Lower lobe of right lung (tissue), 2 donors: Measurements from ENCODE around the gene PRKG1. TPM values are rescaled to one million over a fixed set of nuclear protein-coding genes. Genes with fewer than 3 reads are reported as not detected.
A peak's percentile ranks its signal among the peaks of the same experiment; 100 is the strongest.

ENCODE experiments used
- ATAC-seq, 2 donors: fragments of 200-7000 bp; cut with Tn5 transposase; one replicate each; pipeline ENCODE4 v1.9.1; 2020 to 2022; ENCODE audit warnings: mild to moderate bottlenecking in 2 of 2, moderate library complexity in 2 of 2
- DNase-seq: peaks from one replicate; pipeline ENCODE4 v3.0.0-alpha.2; 2020
- H3K27ac ChIP-seq: fragments of 200-600 bp; one replicate; pipeline ENCODE4 v1.8.0; 2022
- H3K27me3 ChIP-seq: fragments of 200-600 bp; one replicate; pipeline ENCODE4 v1.8.0; 2022; ENCODE audit warnings: low read depth
- H3K36me3 ChIP-seq: fragments of 200-600 bp; one replicate; pipeline ENCODE4 v1.8.0; 2022; ENCODE audit warnings: mild to moderate bottlenecking
- H3K4me1 ChIP-seq: fragments of 200-600 bp; one replicate; pipeline ENCODE4 v1.8.0; 2022
- H3K4me3 ChIP-seq: fragments of 200-600 bp; one replicate; pipeline ENCODE4 v1.8.0; 2022; ENCODE audit warnings: mild to moderate bottlenecking
- H3K9me3 ChIP-seq: fragments of 200-600 bp; one replicate; pipeline ENCODE4 v1.8.0; 2022
- CTCF ChIP-seq: fragments of 200-600 bp; IDR thresholded peaks from one replicate; pipeline ENCODE4 v1.8.0; 2022; ENCODE audit warnings: antibody characterized with exemption, mild to moderate bottlenecking
- intact Hi-C: fragments of 100-400 bp; cut with DNase I; formaldehyde crosslinking; loops from one replicate; pipeline ENCODE4 v1.11.0; 2022
- total RNA-seq: library from RNA; stranded (reverse); fragmentation: NEBNext Ultra II Directional; extraction: Animal tissue kit (Norgen Biotek cat#: 25700); gene quantifications from one replicate; pipeline ENCODE4 v1.2.1, GENCODE V29; 2021
- donor health status: DM: no; HTN: yes; CAD: no; lungs with severe emphysema.

Gene PRKG1
- total RNA-seq, 1 donor from 2014 or later, result 23.6 TPM

GRCh38 chr10:52213321-52213752 lies 1139.0 kb downstream of the PRKG1 start:
- Histone ChIP-seq H3K9me3 (no peaks in the 10 kb centered on the region), H3K27ac (no peak overlapping the region), H3K36me3 (no peaks in the 10 kb centered on the region), H3K27me3 (no peaks in the 10 kb centered on the region), H3K4me1 (no peaks in the 10 kb centered on the region), H3K4me3 (no peak overlapping the region)
- DNase-seq, result no peak
- no peak for ATAC-seq
- no peak for TF ChIP-seq CTCF
- intact Hi-C loops, result no loop called here

- Histone ChIP-seq H3K36me3 (no peaks in the 10 kb centered on the region), H3K9me3 (no peaks in the 10 kb centered on the region), H3K27me3 (no peaks in the 10 kb centered on the region), H3K4me1 (no peaks in the 10 kb centered on the region), H3K4me3 (no peak overlapping the region), H3K27ac (no peak overlapping the region)
- no peak for DNase-seq
- intact Hi-C loops, result no loop called here
- TF ChIP-seq CTCF, result peak; percentile 80
- ATAC-seq, result peak; percentile 68 to 87
These were observed 1141.6 kb downstream of the PRKG1 start for GRCh38 chr10:52215745-52216361.

- ATAC-seq (peak; percentile 45 to 55), DNase-seq (no peak)
- Histone ChIP-seq H3K27me3 (no peaks in the 10 kb centered on the region), H3K27ac (no peak overlapping the region), H3K4me1 (no peaks in the 10 kb centered on the region), H3K36me3 (no peaks in the 10 kb centered on the region), H3K4me3 (no peak overlapping the region), H3K9me3 (no peaks in the 10 kb centered on the region)
- TF ChIP-seq CTCF, result no peak
- intact Hi-C loops, result no loop called here
These were observed 1142.6 kb downstream of the PRKG1 start for GRCh38 chr10:52216852-52217251.

- intact Hi-C loops, result no loop called here
- Histone ChIP-seq H3K4me3 (no peak overlapping the region), H3K27ac (no peak overlapping the region), H3K4me1 (no peaks in the 10 kb centered on the region), H3K27me3 (no peaks in the 10 kb centered on the region), H3K9me3 (no peaks in the 10 kb centered on the region), H3K36me3 (no peaks in the 10 kb centered on the region)
- TF ChIP-seq CTCF, result no peak
- no peak for ATAC-seq
- no peak for DNase-seq
These were observed 1143.2 kb downstream of the PRKG1 start for GRCh38 chr10:52217531-52217930.

GRCh38 chr10:52220947-52221346 lies 1146.7 kb downstream of the PRKG1 start:
- Histone ChIP-seq H3K27ac (no peak overlapping the region), H3K27me3 (no peaks in the 10 kb centered on the region), H3K36me3 (no peaks in the 10 kb centered on the region), H3K9me3 (no peaks in the 10 kb centered on the region), H3K4me1 (no peaks in the 10 kb centered on the region), H3K4me3 (no peak overlapping the region)
- TF ChIP-seq CTCF, result no peak
- DNase-seq, result no peak
- ATAC-seq, result no peak
- intact Hi-C loops, result no loop called here
